AG08395 (cell line): ENCODE data around the gene CLN5.

Experiments used
- DNase-seq: peaks from one replicate; pipeline ENCODE4 v3.0.0; 2012; ENCODE audit warnings: mixed read lengths, low spot score

The CLN5 gene

GRCh38 chr13:77019756-77020155 is 27.9 kb downstream of the CLN5 start:
- no peak for DNase-seq

GRCh38 chr13:77022341-77022740 is 30.5 kb downstream of the CLN5 start:
- DNase-seq = peak; percentile 39

- peak; percentile 70 for DNase-seq
Observed at GRCh38 chr13:77026255-77026860, 34.5 kb downstream of the CLN5 start.

- peak; percentile 96 for DNase-seq
Observed at GRCh38 chr13:77026861-77027621, 35.2 kb downstream of the CLN5 start, which contains the start of gene FBXL3. Gene FBXL3, minus strand, starts transcription at chr13:77027159. Its CDS starts 5,299 bp downstream, at chr13:77021860.

GRCh38 chr13:77028202-77028601 is 36.3 kb downstream of the CLN5 start:
- no peak for DNase-seq

- DNase-seq = no peak
Observed at GRCh38 chr13:77029436-77029835, 37.6 kb downstream of the CLN5 start.

- no peak for DNase-seq
Observed at GRCh38 chr13:77031656-77032243, 39.9 kb downstream of the CLN5 start.

GRCh38 chr13:77033717-77034302 is 41.9 kb downstream of the CLN5 start:
- DNase-seq = no peak

- DNase-seq = peak; percentile 45
Observed at GRCh38 chr13:77034881-77035280, 43.0 kb downstream of the CLN5 start.

GRCh38 chr13:77036279-77036678 is 44.4 kb downstream of the CLN5 start:
- DNase-seq = no peak

- no peak for DNase-seq
Observed at GRCh38 chr13:77038907-77039480, 47.1 kb downstream of the CLN5 start.

GRCh38 chr13:77040076-77040475 is 48.2 kb downstream of the CLN5 start:
- no peak for DNase-seq

GRCh38 chr13:77040835-77041234 is 49.0 kb downstream of the CLN5 start:
- DNase-seq = no peak

- DNase-seq = no peak
Observed at GRCh38 chr13:77042566-77043177, 50.8 kb downstream of the CLN5 start.

GRCh38 chr13:77047649-77048343 is 55.9 kb downstream of the CLN5 start:
- DNase-seq = no peak

- no peak for DNase-seq
Observed at GRCh38 chr13:77048681-77049080, 56.8 kb downstream of the CLN5 start.

GRCh38 chr13:77053192-77053591 is 61.3 kb downstream of the CLN5 start:
- no peak for DNase-seq
